Tibial nerve (tissue), 4 donors: ENCODE results near the gene NNAT. TPM values are rescaled to one million over a fixed set of nuclear protein-coding genes. Genes with fewer than 3 reads are reported as not detected.

Experiments used
- DNase-seq, 2 donors: peaks; one replicate each; pipeline ENCODE4 v3.0.0-alpha.2; 2019; ENCODE audit warnings: low spot score in 2 of 2
- H3K27ac ChIP-seq, 4 donors: fragments of 200-600 bp; sonication (generic) in 3 of 4; one replicate each; pipeline ENCODE4 v1.5.1; 2017 to 2019; ENCODE audit warnings: mild to moderate bottlenecking in 1 of 4
- H3K27me3 ChIP-seq, 2 donors: fragments of 200-600 bp; sonication (generic) in 1 of 2; one replicate each; pipeline versions ENCODE4 v1.5.1 to v1.6.0; 2017 to 2019
- H3K36me3 ChIP-seq, 3 donors: fragments of 200-600 bp; sonication (generic); one replicate each; pipeline ENCODE4 v1.5.1; 2018 to 2019
- H3K4me1 ChIP-seq, 4 donors: fragments of 200-600 bp; sonication (generic) in 3 of 4; one replicate each; pipeline ENCODE4 v1.5.1; 2017 to 2019
- H3K4me3 ChIP-seq, 4 donors: fragments of 200-600 bp; sonication (generic) in 3 of 4; one replicate each; pipeline ENCODE4 v1.5.1; 2017 to 2019; ENCODE audit warnings: mild to moderate bottlenecking in 1 of 4, moderate library complexity in 1 of 4
- H3K9me3 ChIP-seq, 4 donors: fragments of 200-600 bp; sonication (generic) in 3 of 4; one replicate each; pipeline ENCODE4 v1.5.1; 2017 to 2019
- CTCF ChIP-seq, 5 experiments: fragments of 200-600 bp in 3 of 5; fragments of 450-650 bp in 2 of 5; sonication (generic) in 3 of 5; IDR thresholded peaks; one replicate each; pipeline ENCODE4 v1.5.1; 2016 to 2019; ENCODE audit warnings: antibody characterized with exemption in 5 of 5, mild to moderate bottlenecking in 3 of 5, moderate library complexity in 2 of 5
- EP300 ChIP-seq, 2 donors: sonication (generic); formaldehyde crosslinking; IDR thresholded peaks; one replicate each; pipeline ENCODE4 v1.6.1; 2017; ENCODE audit warnings: antibody characterized with exemption in 2 of 2, mild to moderate bottlenecking in 1 of 2
- POLR2A ChIP-seq, 2 donors: fragments of 450-650 bp; IDR thresholded peaks; one replicate each; pipeline ENCODE4 v1.6.1; 2017; ENCODE audit warnings: antibody characterized with exemption in 2 of 2, mild to moderate bottlenecking in 2 of 2, moderate library complexity in 2 of 2
- WGBS, 2 donors: methylation state at CpG; one replicate each; pipeline ENCODE4 v1.1.5; 2018; 5-methylcytosine and 5-hydroxymethylcytosine counted together
- total RNA-seq, 4 donors: library from RNA; depleted of rRNA; stranded (reverse); fragments of >200 nt; gene quantifications; one replicate each; pipeline ENCODE4 v1.1.0, GENCODE V29; 2016

The NNAT gene
- total RNA-seq, 4 donors from 2014 or later = 2.7 to 12.3 (median 8.4) TPM

- Histone ChIP-seq H3K27ac (no peak overlapping the region), H3K4me3 (no peak overlapping the region), H3K36me3 (peaks cover 0 to 26% (median 0%) of the 10 kb centered on the region in 3 donors), H3K9me3 (no peaks in the 10 kb centered on the region), H3K4me1 (peaks cover 0 to 82% (median 27%) of the 10 kb centered on the region in 4 donors), H3K27me3 (no peaks in the 10 kb centered on the region)
- WGBS, 2 donors = 84 to 86% methylated on average over 13 of the region's 13 CpGs
- no peak for DNase-seq
- TF ChIP-seq EP300 (IDR thresholded peaks at IDR 0.05) = no peak
- no peak for TF ChIP-seq CTCF (IDR thresholded peaks at IDR 0.05)
- TF ChIP-seq POLR2A (IDR thresholded peaks at IDR 0.05) = no peak
Measured at GRCh38 chr20:37523012-37523391, 2.0 kb downstream of the NNAT start.

- Histone ChIP-seq H3K4me3 (no peak overlapping the region), H3K9me3 (no peaks in the 10 kb centered on the region), H3K27me3 (no peaks in the 10 kb centered on the region), H3K36me3 (peaks cover 0 to 15% (median 0%) of the 10 kb centered on the region in 3 donors), H3K27ac (no peak overlapping the region), H3K4me1 (peaks cover 0 to 82% (median 35%) of the 10 kb centered on the region in 4 donors)
- 71 to 72% methylated on average over 10 of the region's 10 CpGs for WGBS, 2 donors
- no peak for DNase-seq
- TF ChIP-seq CTCF (IDR thresholded peaks at IDR 0.05) (no peak), EP300 (IDR thresholded peaks at IDR 0.05) (no peak), POLR2A (IDR thresholded peaks at IDR 0.05) (no peak)
Measured at GRCh38 chr20:37523911-37524700, 3.1 kb downstream of the NNAT start.

- Histone ChIP-seq H3K27me3 (no peaks in the 10 kb centered on the region), H3K27ac (no peak overlapping the region), H3K36me3 (peaks cover 0 to 15% (median 0%) of the 10 kb centered on the region in 3 donors), H3K4me3 (no peak overlapping the region), H3K9me3 (no peaks in the 10 kb centered on the region), H3K4me1 (peaks cover 0 to 72% (median 29%) of the 10 kb centered on the region in 4 donors)
- DNase-seq = no peak
- TF ChIP-seq CTCF (IDR thresholded peaks at IDR 0.05) (no peak), POLR2A (IDR thresholded peaks at IDR 0.05) (no peak), EP300 (IDR thresholded peaks at IDR 0.05) (no peak)
- 60 to 73% methylated on average over 6 of the region's 6 CpGs for WGBS, 2 donors
Measured at GRCh38 chr20:37524859-37525708, 4.0 kb downstream of the NNAT start.

- H3K9me3 ChIP-seq = no peaks in the 10 kb centered on the region
- 41 to 57% methylated on average over 5 of the region's 5 CpGs for WGBS, 2 donors
- no peak for TF ChIP-seq EP300 (IDR thresholded peaks at IDR 0.05)
- TF ChIP-seq CTCF (IDR thresholded peaks at IDR 0.05) = no peak
- TF ChIP-seq POLR2A (IDR thresholded peaks at IDR 0.05) = no peak
- no peaks in the 10 kb centered on the region for H3K27me3 ChIP-seq
- H3K4me3 ChIP-seq = peak overlapping the region in 1 of 4 donors; percentile 65
- H3K27ac ChIP-seq = peak overlapping the region in 2 of 4 donors; percentile 96 to 98
- peaks cover 0 to 11% (median 0%) of the 10 kb centered on the region in 3 donors for H3K36me3 ChIP-seq
- no peak for DNase-seq
- peaks cover 0 to 65% (median 29%) of the 10 kb centered on the region in 4 donors for H3K4me1 ChIP-seq
Measured at GRCh38 chr20:37525810-37526209, 4.8 kb downstream of the NNAT start.
